Heart left ventricle (tissue), 13 donors: ENCODE data around the gene SEMA6A.

Source experiments
- CTCF ChIP-seq, 12 donors: fragments of 200-600 bp; sonication (generic) in 4 of 12; IDR thresholded peaks; one replicate each; pipeline versions ENCODE4 v1.5.0 to v1.8.0; 2018 to 2022; ENCODE audit warnings: antibody characterized with exemption in 12 of 12, mild to moderate bottlenecking in 5 of 12
- POLR2A ChIP-seq, 2 donors: fragments of 450-650 bp; IDR thresholded peaks; one replicate each; pipeline ENCODE4 v1.6.1; 2017; ENCODE audit warnings: antibody characterized with exemption in 2 of 2, mild to moderate bottlenecking in 2 of 2, moderate library complexity in 2 of 2
- donor health status: ischemic (EF 13 %, LVEDD 7.1; RV severe dilation, severe dysfunction).
- donor health status: DM: no; HTN: yes; CAD: no.
- donor health status: DM: no; HTN: no; CAD: no.
- donor health status: ischemic (EF 25% LVEDD 6.9; RV normal size, moderate dysfunction).
- donor health status: ischemic (EF 25% LVEDD 5.7; RV mildly dilated, moderate dysfunction).
- donor health status: ischemic (EF 35%, LVEDD 5.7; RV mildly dilated, moderate dysfunction).
- donor health status: nonischemic (EF 11% LVEDD 7.7; RV severe dilation, severe dysfunction).
- donor health status: DM: yes; HTN: yes; CAD: no.
- donor health status: PGD.
- donor health status: ischemic (EF 29% LVEDD 5.4; RV normal size, mild dysfunction).
- donor health status: nonischemic (EF 23%, LVEDD 6.1; RV moderate dilation, normal function).

- no peak for TF ChIP-seq POLR2A (IDR thresholded peaks at IDR 0.05)
- no peak for TF ChIP-seq CTCF (IDR thresholded peaks at IDR 0.05)
Measured at GRCh38 chr5:116578676-116579075, 4.1 kb upstream of the SEMA6A start.
